Measurements from ENCODE around the gene TBK1. TPM values are rescaled to one million over a fixed set of nuclear protein-coding genes. Genes with fewer than 3 reads are reported as not detected.

The TBK1 gene
- total and polyA plus RNA-seq, 9 donors, result 13.3 to 18.3 (median 14.1) TPM

DNA sequence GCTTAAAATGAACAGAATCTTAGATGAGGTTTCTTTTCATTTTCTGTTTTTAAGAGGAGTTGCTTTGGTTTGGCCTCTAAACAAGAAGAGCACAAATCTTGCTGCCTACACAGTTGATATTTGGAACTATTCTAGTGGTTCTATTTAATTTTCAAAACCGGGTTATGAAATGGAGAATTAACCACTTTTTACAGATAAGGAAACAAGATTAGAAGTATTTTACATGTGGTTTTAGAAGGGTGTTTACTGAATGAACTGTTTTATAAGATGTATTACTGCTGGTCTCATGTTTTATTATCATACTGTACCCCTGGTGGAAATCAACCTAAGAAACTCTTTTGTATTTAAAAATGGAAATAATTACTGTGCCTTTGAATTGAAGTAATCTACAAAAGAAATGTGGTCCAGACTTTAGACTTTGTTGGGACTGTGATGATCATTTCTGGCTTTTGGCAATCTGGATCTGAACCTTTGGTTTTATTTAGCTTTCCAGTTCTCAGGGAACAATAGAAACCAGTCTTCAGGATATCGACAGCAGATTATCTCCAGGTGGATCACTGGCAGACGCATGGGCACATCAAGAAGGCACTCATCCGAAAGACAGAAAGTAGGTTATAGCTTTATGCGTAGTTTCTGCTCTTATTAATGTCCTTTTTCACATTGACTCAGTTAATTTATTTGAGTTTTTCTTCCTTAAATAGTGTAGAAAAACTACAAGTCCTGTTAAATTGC is 43.2 kb downstream of the TBK1 start:
- Histone ChIP-seq H3K27me3 (ENCODE audit: control insufficient read depth, insufficient read depth, low read length) (no peaks in the 10 kb centered on the region), H3K4me1 (ENCODE audit: control insufficient read depth, insufficient read depth, low read length) (no peaks in the 10 kb centered on the region), H3K36me3 (ENCODE audit: control insufficient read depth, insufficient read depth, low read length) (peaks cover 29% of the 10 kb centered on the region), H3K27ac (ENCODE audit: low read length) (no peak overlapping the region), H3K4me3 (ENCODE audit: low read length) (no peak overlapping the region), H3K9me3 (replicated peaks; ENCODE audit: control insufficient read depth, low read depth, low read length) (no peaks in the 10 kb centered on the region)
- WGBS (ENCODE audit: insufficient coverage), result 100% methylated on average over 1 of the region's 5 CpGs
- DNase-seq, result no peak

DNA sequence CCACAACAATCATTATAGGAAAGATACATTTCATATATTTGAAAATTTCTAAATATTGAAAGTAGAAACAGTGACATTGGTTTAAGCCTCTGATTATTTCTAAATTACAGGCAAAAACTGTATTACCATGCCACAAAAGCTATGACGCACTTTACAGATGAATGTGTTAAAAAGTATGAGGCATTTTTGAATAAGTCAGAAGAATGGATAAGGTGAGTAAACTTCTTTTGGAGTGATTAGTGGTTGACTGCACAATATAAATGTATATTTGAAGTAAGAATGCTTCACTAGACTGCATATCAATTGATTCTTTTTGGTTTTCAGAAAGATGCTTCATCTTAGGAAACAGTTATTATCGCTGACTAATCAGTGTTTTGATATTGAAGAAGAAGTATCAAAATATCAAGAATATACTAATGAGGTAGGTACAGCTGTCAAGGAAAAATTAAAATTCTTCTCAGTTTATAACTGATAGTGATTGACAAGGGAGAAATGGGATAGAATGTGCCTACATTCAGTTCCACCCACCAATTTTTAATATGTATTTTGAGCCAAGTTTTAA is 45.0 kb downstream of the TBK1 start:
- DNase-seq, result no peak
- H3K4me1 ChIP-seq (ENCODE audit: control insufficient read depth, insufficient read depth, low read length), result no peaks in the 10 kb centered on the region
- H3K27ac ChIP-seq (ENCODE audit: low read length), result no peak overlapping the region
- H3K4me3 ChIP-seq (ENCODE audit: low read length), result no peak overlapping the region
- H3K9me3 ChIP-seq (replicated peaks; ENCODE audit: control insufficient read depth, low read depth, low read length), result no peaks in the 10 kb centered on the region
- no peaks in the 10 kb centered on the region for H3K27me3 ChIP-seq (ENCODE audit: control insufficient read depth, insufficient read depth, low read length)
- no CpG with 5 or more reads among the region's 2 CpGs for WGBS (ENCODE audit: insufficient coverage)
- H3K36me3 ChIP-seq (ENCODE audit: control insufficient read depth, insufficient read depth, low read length), result peaks cover 24% of the 10 kb centered on the region

DNA sequence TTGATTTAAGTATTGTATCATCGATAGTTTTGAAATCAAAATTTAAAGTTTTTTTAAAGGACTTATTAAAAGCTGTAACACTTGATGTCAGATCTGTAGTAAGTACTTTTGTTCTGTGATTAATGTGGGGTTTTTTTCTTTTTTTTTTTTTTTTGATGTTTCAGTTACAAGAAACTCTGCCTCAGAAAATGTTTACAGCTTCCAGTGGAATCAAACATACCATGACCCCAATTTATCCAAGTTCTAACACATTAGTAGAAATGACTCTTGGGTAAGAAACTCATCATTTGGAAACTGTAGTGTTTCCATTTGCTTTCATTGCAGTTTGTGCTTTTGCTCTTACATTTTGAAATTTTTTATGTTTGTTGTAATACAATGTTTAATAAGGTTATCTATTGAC is 45.6 kb downstream of the TBK1 start:
- no peak for DNase-seq
- Histone ChIP-seq H3K36me3 (ENCODE audit: control insufficient read depth, insufficient read depth, low read length) (peaks cover 24% of the 10 kb centered on the region), H3K9me3 (replicated peaks; ENCODE audit: control insufficient read depth, low read depth, low read length) (no peaks in the 10 kb centered on the region), H3K4me3 (ENCODE audit: low read length) (no peak overlapping the region), H3K27me3 (ENCODE audit: control insufficient read depth, insufficient read depth, low read length) (no peaks in the 10 kb centered on the region), H3K4me1 (ENCODE audit: control insufficient read depth, insufficient read depth, low read length) (no peaks in the 10 kb centered on the region), H3K27ac (ENCODE audit: low read length) (no peak overlapping the region)
- no CpG with 5 or more reads among the region's 1 CpG for WGBS (ENCODE audit: insufficient coverage)

DNA sequence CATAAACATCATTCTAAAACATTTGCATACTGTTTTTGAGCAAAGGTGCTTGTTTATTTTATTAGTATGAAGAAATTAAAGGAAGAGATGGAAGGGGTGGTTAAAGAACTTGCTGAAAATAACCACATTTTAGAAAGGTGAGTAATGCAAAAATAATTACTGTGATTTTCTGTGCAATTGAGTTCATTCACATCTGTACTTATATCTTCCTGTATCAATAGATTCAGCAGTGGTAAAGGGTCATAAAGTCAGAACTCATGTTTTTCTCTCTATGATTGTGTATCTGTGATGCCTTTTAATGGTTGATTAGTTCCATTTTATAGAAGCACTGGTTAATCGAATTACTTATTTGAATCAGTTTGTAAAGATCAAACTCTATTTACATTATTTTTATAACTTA is 46.0 kb downstream of the TBK1 start:
- peaks cover 20% of the 10 kb centered on the region for H3K36me3 ChIP-seq (ENCODE audit: control insufficient read depth, insufficient read depth, low read length)
- no peak overlapping the region for H3K27ac ChIP-seq (ENCODE audit: low read length)
- no peaks in the 10 kb centered on the region for H3K27me3 ChIP-seq (ENCODE audit: control insufficient read depth, insufficient read depth, low read length)
- H3K9me3 ChIP-seq (replicated peaks; ENCODE audit: control insufficient read depth, low read depth, low read length), result no peaks in the 10 kb centered on the region
- no peak for DNase-seq
- no CpG with 5 or more reads among the region's 1 CpG for WGBS (ENCODE audit: insufficient coverage)
- H3K4me1 ChIP-seq (ENCODE audit: control insufficient read depth, insufficient read depth, low read length), result no peaks in the 10 kb centered on the region
- H3K4me3 ChIP-seq (ENCODE audit: low read length), result no peak overlapping the region

DNA sequence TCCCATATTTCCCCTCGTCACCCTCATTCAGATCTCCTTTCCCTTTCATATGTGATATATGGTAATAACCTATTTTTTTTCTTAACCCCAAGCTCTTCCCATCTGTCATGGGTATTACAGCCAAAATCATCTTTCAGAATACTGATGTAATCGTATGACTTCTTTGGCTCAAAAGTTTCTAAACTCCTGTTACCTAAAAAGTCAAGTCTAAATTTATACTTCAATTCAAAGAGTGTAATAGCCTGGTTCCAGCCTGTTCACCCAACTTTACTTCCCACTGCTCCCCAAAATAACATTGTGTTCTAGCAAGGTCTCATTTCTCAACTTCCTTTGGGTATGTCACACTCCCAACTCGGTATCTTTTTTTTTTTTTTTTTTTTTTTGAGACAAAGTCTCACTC is 48.5 kb downstream of the TBK1 start:
- Histone ChIP-seq H3K9me3 (replicated peaks; ENCODE audit: control insufficient read depth, low read depth, low read length) (no peaks in the 10 kb centered on the region), H3K4me3 (ENCODE audit: low read length) (no peak overlapping the region), H3K27me3 (ENCODE audit: control insufficient read depth, insufficient read depth, low read length) (no peaks in the 10 kb centered on the region), H3K36me3 (ENCODE audit: control insufficient read depth, insufficient read depth, low read length) (peaks cover 8% of the 10 kb centered on the region), H3K27ac (ENCODE audit: low read length) (no peak overlapping the region), H3K4me1 (ENCODE audit: control insufficient read depth, insufficient read depth, low read length) (no peaks in the 10 kb centered on the region)
- 83% methylated on average over 1 of the region's 3 CpGs for WGBS (ENCODE audit: insufficient coverage)
- DNase-seq, result no peak

DNA sequence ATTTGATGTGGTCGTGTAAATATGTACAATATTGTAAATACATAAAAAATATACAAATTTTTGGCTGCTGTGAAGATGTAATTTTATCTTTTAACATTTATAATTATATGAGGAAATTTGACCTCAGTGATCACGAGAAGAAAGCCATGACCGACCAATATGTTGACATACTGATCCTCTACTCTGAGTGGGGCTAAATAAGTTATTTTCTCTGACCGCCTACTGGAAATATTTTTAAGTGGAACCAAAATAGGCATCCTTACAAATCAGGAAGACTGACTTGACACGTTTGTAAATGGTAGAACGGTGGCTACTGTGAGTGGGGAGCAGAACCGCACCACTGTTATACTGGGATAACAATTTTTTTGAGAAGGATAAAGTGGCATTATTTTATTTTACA is 49.6 kb downstream of the TBK1 start:
- H3K27me3 ChIP-seq (ENCODE audit: control insufficient read depth, insufficient read depth, low read length), result no peaks in the 10 kb centered on the region
- peaks cover 7% of the 10 kb centered on the region for H3K36me3 ChIP-seq (ENCODE audit: control insufficient read depth, insufficient read depth, low read length)
- 100% methylated on average over 1 of the region's 7 CpGs for WGBS (ENCODE audit: insufficient coverage)

DNA sequence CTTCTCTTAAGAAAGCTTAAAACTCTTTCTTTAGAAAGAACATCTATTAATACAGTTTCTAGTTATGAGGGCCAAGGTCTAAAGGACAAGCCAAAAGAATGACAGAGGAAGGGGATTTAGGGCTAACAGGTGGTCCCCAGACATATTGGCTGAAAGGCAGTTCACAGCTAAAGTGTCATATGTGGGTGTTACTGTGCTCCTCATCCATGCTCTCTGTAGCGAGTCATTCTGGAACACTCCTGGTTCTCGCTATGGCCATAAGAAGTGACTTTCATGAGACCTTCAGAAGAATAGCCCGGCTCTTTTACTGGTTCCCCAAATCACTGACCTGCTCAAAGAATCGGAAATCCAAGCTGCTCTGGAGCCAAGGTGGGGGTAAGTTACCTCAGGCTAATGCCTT is 55.0 kb downstream of the TBK1 start:
- H3K4me1 ChIP-seq (ENCODE audit: control insufficient read depth, insufficient read depth, low read length), result peaks cover 2% of the 10 kb centered on the region
- H3K4me3 ChIP-seq (ENCODE audit: low read length), result peak overlapping the region; percentile 14
- no peaks in the 10 kb centered on the region for H3K36me3 ChIP-seq (ENCODE audit: control insufficient read depth, insufficient read depth, low read length)
- peak; percentile 48 for DNase-seq
- peak overlapping the region; percentile 57 for H3K27ac ChIP-seq (ENCODE audit: low read length)
- no peaks in the 10 kb centered on the region for H3K9me3 ChIP-seq (replicated peaks; ENCODE audit: control insufficient read depth, low read depth, low read length)
- no peaks in the 10 kb centered on the region for H3K27me3 ChIP-seq (ENCODE audit: control insufficient read depth, insufficient read depth, low read length)
- 100% methylated on average over 1 of the region's 4 CpGs for WGBS (ENCODE audit: insufficient coverage)

More for the DNA sequence above, 49.6 kb downstream of the TBK1 start:
- Histone ChIP-seq H3K27ac (ENCODE audit: low read length) (no peak overlapping the region), H3K4me3 (ENCODE audit: low read length) (no peak overlapping the region), H3K9me3 (replicated peaks; ENCODE audit: control insufficient read depth, low read depth, low read length) (no peaks in the 10 kb centered on the region), H3K4me1 (ENCODE audit: control insufficient read depth, insufficient read depth, low read length) (no peaks in the 10 kb centered on the region)
- DNase-seq, result no peak

DNA sequence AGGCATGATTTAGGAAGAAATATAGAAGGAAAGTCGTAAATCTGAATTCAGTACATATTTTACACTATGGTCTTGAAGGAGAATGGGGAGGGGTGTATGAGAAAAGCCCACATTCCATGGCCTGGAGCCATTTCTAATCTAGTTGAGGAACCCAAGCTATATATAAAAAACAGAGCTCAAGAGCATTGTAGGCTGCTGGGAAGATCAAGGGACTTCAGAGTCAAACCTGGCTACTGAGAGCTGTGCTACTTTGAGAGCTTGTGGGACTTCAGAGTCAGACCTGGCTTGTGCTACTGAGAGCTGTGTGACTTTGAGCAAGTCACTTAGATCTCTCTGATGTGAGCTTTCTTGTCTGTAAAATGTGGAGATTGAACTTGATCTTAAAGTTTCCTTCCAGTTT is 58.7 kb downstream of the TBK1 start:
- no CpG with 5 or more reads among the region's 1 CpG for WGBS (ENCODE audit: insufficient coverage)
- Histone ChIP-seq H3K4me3 (ENCODE audit: low read length) (no peak overlapping the region), H3K4me1 (ENCODE audit: control insufficient read depth, insufficient read depth, low read length) (peaks cover 2% of the 10 kb centered on the region), H3K36me3 (ENCODE audit: control insufficient read depth, insufficient read depth, low read length) (no peaks in the 10 kb centered on the region), H3K27ac (ENCODE audit: low read length) (no peak overlapping the region), H3K27me3 (ENCODE audit: control insufficient read depth, insufficient read depth, low read length) (no peaks in the 10 kb centered on the region), H3K9me3 (replicated peaks; ENCODE audit: control insufficient read depth, low read depth, low read length) (no peaks in the 10 kb centered on the region)
- no peak for DNase-seq

DNA sequence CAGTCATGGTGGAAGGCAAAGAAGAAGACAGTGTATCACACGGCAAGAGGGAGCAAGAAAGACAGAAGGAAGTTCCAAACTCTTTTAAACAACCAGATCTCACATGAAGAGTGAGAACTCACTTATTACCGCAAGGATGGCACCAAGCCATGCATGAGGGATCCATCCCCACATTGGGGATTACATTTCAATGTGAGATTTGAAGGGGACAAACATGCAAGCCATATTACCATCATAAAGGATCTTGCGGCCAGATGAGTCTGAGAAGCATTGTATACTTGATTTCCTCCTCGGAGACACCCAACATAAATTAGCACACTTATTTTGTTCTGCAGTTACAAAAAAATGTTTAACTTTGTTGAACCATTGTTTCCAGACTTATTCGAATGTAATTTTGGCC is 66.5 kb downstream of the TBK1 start:
- 50% methylated on average over 1 of the region's 5 CpGs for WGBS (ENCODE audit: insufficient coverage)

DNA sequence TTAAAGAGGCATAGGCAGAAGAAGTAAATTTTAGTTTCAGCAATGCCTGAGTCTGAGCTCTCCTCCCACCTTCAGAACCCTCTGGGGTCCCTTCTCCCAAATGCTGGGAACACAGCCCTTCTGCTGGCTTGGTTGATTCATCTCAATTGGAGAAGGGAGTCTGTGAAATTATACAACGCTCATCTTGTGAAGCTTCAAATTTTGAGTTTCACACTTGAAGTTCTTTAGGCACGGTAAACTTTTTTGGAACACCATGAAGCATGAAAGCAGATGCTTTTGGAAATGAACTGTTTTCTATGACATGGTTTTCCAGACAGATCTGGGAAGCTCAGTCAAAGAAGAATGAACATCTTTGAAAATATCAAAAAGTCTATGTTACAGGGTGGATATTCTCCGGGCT is 69.9 kb downstream of the TBK1 start:
- H3K4me1 ChIP-seq (ENCODE audit: control insufficient read depth, insufficient read depth, low read length), result peaks cover 3% of the 10 kb centered on the region
- H3K36me3 ChIP-seq (ENCODE audit: control insufficient read depth, insufficient read depth, low read length), result no peaks in the 10 kb centered on the region
- no peak overlapping the region for H3K4me3 ChIP-seq (ENCODE audit: low read length)
- WGBS (ENCODE audit: insufficient coverage), result 54% methylated on average over 2 of the region's 3 CpGs
- H3K27me3 ChIP-seq (ENCODE audit: control insufficient read depth, insufficient read depth, low read length), result no peaks in the 10 kb centered on the region
- H3K9me3 ChIP-seq (replicated peaks; ENCODE audit: control insufficient read depth, low read depth, low read length), result no peaks in the 10 kb centered on the region
- peak overlapping the region; percentile 29 for H3K27ac ChIP-seq (ENCODE audit: low read length)
- DNase-seq, result peak; percentile 30

More for the DNA sequence above, 66.5 kb downstream of the TBK1 start:
- no peak overlapping the region for H3K27ac ChIP-seq (ENCODE audit: low read length)
- H3K36me3 ChIP-seq (ENCODE audit: control insufficient read depth, insufficient read depth, low read length), result no peaks in the 10 kb centered on the region
- H3K27me3 ChIP-seq (ENCODE audit: control insufficient read depth, insufficient read depth, low read length), result no peaks in the 10 kb centered on the region
- peaks cover 3% of the 10 kb centered on the region for H3K4me1 ChIP-seq (ENCODE audit: control insufficient read depth, insufficient read depth, low read length)
- H3K4me3 ChIP-seq (ENCODE audit: low read length), result no peak overlapping the region
- DNase-seq, result no peak
- no peaks in the 10 kb centered on the region for H3K9me3 ChIP-seq (replicated peaks; ENCODE audit: control insufficient read depth, low read depth, low read length)

All from muscle of leg (tissue), 11 donors.